ENCODE data around the gene BPIFB3. TPM values are rescaled to one million over a fixed set of nuclear protein-coding genes. Genes with fewer than 3 reads are reported as not detected.

The BPIFB3 gene
- total and polyA plus RNA-seq, 2 of the 13 experiments (the other 11 are each of a cell fraction or from before 2014, with no cell fraction given), result 0.09 TPM; not detected in 1

- TF ChIP-seq STAG1 (CRISPR knock-in tag; IDR thresholded peaks at IDR 0.05) (no peak; the same call in 1 of the 2 replicates), ZBTB21 (CRISPR knock-in tag; IDR thresholded peaks at IDR 0.05) (no peak), MED1 (CRISPR knock-in tag; IDR thresholded peaks at IDR 0.05) (peak; percentile 97), ETS1 (CRISPR knock-in tag; IDR thresholded peaks at IDR 0.05) (no peak), ZNF317 (CRISPR knock-in tag; IDR thresholded peaks at IDR 0.05) (peak; percentile 46), ATF7-NPFF (CRISPR knock-in tag; IDR thresholded peaks at IDR 0.05; ENCODE audit: low read depth) (peak; percentile 82; the same call in 1 of the 2 replicates), KLF15 (CRISPR knock-in tag; IDR thresholded peaks at IDR 0.05; ENCODE audit: borderline replicate concordance) (no peak), ZNF777 (CRISPR knock-in tag; IDR thresholded peaks at IDR 0.05) (no peak; the same call in 1 of the 2 replicates), SRSF4 (IDR thresholded peaks at IDR 0.05; ENCODE audit: low read depth, low read length, poor library complexity, severe bottlenecking) (no peak), ZNF468 (CRISPR knock-in tag; IDR thresholded peaks at IDR 0.05) (peak; percentile 88; the same call in 1 of the 2 replicates), MEIS1 (CRISPR knock-in tag; IDR thresholded peaks at IDR 0.05; ENCODE audit: borderline replicate concordance) (peak; percentile 91), ZNF879 (CRISPR knock-in tag; IDR thresholded peaks at IDR 0.05) (no peak), ZNF10 (CRISPR knock-in tag; IDR thresholded peaks at IDR 0.05; ENCODE audit: borderline replicate concordance, low read depth) (no peak), RFX5 (IDR thresholded peaks at IDR 0.05; ENCODE audit: low read depth, low read length) (peak; percentile 85; the same call in 1 of the 2 replicates), EP300 (IDR thresholded peaks at IDR 0.05; ENCODE audit: low read depth in 2 of 2, low read length in 2 of 2) (peak; percentile 27 to 84; a peak in 3 of 4 replicates), EP300 (CRISPR knock-in tag; IDR thresholded peaks at IDR 0.05; ENCODE audit: borderline replicate concordance) (peak; percentile 86), DNMT3B (CRISPR knock-in tag; conservative IDR thresholded peaks at IDR 0.05) (no peak), RAD51 (IDR thresholded peaks at IDR 0.05; ENCODE audit: borderline replicate concordance) (no peak), ARID2 (CRISPR knock-in tag; IDR thresholded peaks at IDR 0.05; ENCODE audit: borderline replicate concordance) (peak; percentile 95), ZBTB43 (CRISPR knock-in tag; conservative IDR thresholded peaks at IDR 0.05) (no peak; the same call in none of the 2 replicates)
- TF ChIP-seq, protein P1, sequence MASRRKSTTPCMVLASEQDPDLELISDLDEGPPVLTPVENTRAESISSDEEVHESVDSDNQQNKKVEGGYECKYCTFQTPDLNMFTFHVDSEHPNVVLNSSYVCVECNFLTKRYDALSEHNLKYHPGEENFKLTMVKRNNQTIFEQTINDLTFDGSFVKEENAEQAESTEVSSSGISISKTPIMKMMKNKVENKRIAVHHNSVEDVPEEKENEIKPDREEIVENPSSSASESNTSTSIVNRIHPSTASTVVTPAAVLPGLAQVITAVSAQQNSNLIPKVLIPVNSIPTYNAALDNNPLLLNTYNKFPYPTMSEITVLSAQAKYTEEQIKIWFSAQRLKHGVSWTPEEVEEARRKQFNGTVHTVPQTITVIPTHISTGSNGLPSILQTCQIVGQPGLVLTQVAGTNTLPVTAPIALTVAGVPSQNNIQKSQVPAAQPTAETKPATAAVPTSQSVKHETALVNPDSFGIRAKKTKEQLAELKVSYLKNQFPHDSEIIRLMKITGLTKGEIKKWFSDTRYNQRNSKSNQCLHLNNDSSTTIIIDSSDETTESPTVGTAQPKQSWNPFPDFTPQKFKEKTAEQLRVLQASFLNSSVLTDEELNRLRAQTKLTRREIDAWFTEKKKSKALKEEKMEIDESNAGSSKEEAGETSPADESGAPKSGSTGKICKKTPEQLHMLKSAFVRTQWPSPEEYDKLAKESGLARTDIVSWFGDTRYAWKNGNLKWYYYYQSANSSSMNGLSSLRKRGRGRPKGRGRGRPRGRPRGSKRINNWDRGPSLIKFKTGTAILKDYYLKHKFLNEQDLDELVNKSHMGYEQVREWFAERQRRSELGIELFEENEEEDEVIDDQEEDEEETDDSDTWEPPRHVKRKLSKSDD (CRISPR knock-in tag; IDR thresholded peaks at IDR 0.05; ENCODE audit: low read depth), result peak; percentile 79; the same call in 1 of the 2 replicates
- TF ChIP-seq, protein P2, sequence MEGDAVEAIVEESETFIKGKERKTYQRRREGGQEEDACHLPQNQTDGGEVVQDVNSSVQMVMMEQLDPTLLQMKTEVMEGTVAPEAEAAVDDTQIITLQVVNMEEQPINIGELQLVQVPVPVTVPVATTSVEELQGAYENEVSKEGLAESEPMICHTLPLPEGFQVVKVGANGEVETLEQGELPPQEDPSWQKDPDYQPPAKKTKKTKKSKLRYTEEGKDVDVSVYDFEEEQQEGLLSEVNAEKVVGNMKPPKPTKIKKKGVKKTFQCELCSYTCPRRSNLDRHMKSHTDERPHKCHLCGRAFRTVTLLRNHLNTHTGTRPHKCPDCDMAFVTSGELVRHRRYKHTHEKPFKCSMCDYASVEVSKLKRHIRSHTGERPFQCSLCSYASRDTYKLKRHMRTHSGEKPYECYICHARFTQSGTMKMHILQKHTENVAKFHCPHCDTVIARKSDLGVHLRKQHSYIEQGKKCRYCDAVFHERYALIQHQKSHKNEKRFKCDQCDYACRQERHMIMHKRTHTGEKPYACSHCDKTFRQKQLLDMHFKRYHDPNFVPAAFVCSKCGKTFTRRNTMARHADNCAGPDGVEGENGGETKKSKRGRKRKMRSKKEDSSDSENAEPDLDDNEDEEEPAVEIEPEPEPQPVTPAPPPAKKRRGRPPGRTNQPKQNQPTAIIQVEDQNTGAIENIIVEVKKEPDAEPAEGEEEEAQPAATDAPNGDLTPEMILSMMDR (CRISPR knock-in tag; IDR thresholded peaks at IDR 0.05), result 0 out of 2 replicates have a peak, but pooled peaks have one; percentile 17
Observed at GRCh38 chr20:33007376-33008335, 46.0 kb upstream of the BPIFB3 start, which contains the start of gene BPIFB2 (continued).
